Left kidney (tissue), 2 donors: ENCODE data around the gene PRR36. TPM values are rescaled to one million over a fixed set of nuclear protein-coding genes. Genes with fewer than 3 reads are reported as not detected.

Source experiments
- DNase-seq: peaks from one replicate; pipeline ENCODE4 v3.0.0-alpha.2; 2013
- polyA plus RNA-seq: library from polyadenylated mRNA; unstranded; fragments of 120-200 nt; gene quantifications from one replicate; pipeline ENCODE4 v1.2.1, GENCODE V29; 2013; ENCODE audit not compliant: insufficient read length

Gene PRR36
- polyA plus RNA-seq, 1 donor: 5.9 TPM

- DNase-seq: no peak
These were observed 1.6 kb downstream of the PRR36 start for GRCh38 chr19:7872306-7873204.

- DNase-seq: peak; percentile 72
These were observed 2.5 kb downstream of the PRR36 start for GRCh38 chr19:7871437-7872305.

DNA sequence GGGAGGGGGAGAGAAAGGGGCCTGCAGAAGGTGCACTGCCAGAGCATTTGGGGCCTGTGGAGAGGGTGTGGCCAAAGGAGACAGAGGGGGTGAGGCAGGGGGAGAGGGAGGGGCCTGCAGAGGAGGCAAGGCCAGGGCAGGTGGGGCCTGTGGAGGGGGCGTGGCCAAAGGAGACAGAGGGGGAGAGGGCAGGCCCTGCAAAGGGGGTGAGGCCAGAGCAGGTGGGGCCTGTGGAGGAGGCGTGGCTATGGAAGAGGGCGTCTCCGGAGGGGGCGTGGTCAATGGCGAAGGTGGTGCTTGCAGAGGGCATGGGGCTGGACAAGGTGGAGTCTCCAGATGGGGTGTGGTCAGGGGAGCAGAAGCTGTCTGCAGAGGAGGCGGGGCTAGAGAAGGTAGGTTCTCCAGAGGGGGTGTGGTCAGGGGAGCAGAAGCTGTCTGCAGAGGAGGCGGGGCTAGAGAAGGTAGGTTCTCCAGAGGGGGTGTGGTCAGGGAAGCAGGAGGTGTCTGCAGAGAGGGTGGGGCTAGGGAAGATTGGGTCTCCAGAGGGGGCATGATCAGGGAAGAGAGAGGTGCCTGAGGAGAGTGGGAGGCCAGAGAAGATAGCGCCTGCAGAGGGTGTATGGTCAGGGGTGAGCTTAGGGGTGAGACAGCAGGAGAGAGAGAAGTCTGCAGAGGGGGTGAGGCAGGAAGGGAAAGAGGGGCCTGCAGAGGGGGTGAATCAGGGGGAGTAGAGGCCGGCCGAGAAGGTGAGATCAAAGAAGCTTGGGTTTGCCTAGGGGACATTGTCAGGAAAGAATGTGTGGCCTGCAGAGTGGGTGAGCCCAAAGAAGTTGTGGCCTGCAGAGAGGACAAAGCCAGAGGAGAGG is 3.4 kb downstream of the PRR36 start:
- DNase-seq: no peak

DNA sequence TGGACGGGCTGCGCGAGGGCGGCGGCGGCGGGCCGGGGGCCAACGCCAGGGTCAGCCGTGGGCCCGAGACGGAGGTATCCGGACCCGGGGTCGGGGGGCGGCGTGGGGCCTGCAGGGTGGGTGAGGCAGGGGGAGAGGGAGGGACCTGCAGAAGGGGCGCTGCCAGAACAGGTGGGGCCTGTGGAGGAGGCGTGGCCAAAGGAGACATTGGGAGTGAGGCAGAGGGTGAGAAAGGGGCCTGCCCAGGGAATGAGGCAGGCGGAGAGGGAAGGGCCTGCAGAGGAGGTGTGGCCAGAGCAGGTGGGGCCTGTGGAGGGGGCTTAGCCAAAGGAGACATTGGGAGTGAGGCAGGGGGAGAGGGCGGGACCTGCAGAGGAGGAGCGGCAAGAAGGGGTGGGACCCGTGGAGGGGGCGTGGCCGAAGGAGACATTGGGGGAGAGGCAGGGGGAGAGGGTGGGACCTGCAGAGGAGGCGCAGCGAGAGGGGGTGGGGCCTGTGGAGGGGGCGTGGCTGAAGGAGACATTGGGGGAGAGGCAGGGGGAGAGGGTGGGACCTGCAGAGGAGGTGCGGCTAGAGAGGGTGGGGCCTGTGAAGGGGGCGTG is 4.2 kb downstream of the PRR36 start:
- no peak for DNase-seq

DNA sequence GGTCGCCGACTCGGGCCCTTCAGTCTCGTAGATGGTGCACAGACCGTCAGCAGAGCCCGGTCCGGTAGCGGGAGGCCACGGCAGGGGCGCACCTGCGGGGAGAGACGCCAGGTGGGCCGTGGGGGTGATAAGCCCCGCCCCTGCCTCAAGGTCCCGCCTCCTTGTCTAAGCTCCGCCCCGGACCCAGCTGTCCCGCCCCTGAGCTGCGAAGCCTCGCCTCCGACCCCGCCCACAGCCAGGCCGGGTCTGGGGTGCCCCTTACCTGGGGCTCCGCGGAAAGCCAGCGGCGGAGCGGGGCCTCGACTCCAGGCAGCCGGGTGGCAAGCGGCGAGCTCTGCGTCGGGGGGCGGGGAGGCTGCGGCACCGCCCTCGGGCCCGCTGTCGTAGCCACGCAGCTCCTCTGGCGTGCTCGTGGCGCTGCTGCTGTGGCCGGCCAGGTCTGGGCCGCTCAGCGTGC is 4.7 kb downstream of the PRR36 start:
- no peak for DNase-seq

DNA sequence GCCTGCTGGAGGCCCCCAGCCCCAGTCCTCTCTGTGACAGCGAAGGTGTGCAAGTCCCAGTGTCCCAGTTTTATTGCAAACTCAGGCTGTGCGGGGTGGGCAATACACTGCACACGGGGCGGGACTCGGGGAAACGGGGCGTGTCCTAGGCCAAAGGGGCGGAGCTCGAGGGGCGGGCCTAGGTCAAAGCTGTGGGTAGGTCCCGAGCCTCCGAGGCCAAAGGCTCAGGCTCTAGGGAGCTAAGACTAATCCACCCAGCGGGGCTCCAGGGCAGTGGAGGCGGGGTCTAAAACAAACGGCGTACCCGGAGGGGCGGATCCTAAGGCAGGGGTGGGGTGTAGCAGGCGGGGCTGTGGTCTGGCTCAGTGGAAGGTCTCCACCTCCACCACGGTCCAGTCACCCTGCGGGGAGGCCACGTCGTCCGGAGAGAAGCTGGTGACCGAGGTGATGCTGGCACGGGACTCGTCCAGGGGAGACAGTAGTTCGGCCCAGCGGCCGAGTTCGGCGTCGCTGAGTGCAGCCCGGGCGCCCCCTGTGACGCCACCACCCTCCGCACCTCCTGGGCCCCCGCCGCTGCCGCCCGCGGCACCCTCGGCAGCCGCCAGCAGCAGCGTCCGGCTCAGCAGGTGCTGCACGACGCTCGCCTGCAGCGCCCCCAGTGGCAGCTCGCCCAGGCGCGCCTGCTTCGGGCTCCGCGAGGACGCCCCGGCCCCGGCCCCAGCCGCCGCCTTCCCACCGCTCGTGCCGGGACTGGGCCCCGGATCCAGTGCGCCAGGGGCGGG is 5.3 kb downstream of the PRR36 start:
- peak; percentile 82 for DNase-seq

GRCh38 chr19:7868326-7868670 is 5.9 kb downstream of the PRR36 start:
- no peak for DNase-seq

- no peak for DNase-seq
These were observed 6.9 kb downstream of the PRR36 start for GRCh38 chr19:7867092-7867844.

DNA sequence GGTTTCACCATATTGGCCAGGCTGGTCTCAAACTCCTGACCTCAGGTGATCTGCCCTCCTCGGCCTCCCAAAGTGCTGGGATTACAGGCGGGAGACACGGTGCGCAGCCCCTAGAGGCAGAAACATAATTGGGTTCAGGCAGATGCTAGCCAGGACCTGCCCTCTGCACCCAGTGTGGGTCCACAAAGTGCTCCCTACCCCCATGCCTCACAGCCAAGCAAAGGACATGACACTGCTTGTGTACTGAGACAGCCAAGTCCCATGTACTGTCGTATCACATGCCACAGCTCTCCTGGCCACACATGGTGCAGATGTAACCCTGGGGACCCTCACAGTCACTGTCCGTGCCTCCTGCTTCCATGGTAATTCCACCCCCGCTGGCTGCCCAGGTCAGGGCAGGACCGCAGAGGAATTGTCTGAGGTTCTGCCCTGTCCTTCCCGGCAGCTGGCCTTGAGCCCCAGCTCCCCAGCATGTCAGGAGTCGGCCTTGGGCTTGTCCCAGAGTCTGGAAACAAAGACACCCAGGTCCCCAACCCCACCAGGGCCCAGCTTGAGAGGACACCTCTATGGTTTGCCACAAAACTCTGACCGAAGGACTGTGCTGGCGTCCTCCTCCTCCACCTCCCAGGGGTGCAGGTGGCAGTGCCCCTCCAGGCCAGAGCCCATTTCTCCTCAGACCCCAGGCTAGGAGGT is 7.6 kb downstream of the PRR36 start:
- DNase-seq: no peak

GRCh38 chr19:7865262-7865911 is 8.8 kb downstream of the PRR36 start:
- DNase-seq: no peak

GRCh38 chr19:7864690-7865074 is 9.5 kb downstream of the PRR36 start:
- DNase-seq: no peak

DNA sequence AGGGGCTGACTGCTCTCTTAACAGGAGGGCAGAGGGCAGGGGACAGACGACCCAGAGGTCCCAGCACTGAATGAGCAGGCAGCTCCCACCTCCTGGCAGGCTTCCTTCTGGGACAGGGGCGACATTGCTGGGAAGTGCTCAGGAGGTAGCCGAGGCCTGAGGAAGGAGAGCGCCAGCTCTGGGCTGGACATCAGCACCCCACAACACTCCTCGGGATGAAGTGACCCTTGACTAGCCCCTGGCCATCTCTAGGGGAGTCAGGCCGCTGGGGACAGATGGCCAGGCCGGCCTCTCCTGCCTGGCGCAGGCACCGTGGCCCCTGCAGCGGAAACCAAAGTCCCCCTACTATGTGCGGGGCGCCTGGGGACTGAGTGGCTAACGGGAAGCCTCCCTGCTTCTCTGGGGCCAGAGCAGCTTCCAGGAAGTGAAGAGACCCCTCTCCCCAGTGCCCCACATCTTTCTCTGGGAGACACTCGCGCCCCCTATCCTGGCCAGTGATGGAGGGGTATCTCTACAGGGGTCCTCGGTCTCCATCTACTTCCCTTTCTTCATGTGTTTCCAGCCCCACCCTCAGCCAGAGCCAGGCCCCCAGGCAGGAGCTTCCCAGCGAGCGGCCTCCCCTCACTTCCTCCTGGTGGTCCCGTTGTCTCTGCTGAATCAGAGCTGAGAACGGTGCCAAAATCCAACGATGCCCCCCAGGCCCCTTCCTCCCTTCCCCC is 10.1 kb downstream of the PRR36 start:
- DNase-seq: no peak

DNA sequence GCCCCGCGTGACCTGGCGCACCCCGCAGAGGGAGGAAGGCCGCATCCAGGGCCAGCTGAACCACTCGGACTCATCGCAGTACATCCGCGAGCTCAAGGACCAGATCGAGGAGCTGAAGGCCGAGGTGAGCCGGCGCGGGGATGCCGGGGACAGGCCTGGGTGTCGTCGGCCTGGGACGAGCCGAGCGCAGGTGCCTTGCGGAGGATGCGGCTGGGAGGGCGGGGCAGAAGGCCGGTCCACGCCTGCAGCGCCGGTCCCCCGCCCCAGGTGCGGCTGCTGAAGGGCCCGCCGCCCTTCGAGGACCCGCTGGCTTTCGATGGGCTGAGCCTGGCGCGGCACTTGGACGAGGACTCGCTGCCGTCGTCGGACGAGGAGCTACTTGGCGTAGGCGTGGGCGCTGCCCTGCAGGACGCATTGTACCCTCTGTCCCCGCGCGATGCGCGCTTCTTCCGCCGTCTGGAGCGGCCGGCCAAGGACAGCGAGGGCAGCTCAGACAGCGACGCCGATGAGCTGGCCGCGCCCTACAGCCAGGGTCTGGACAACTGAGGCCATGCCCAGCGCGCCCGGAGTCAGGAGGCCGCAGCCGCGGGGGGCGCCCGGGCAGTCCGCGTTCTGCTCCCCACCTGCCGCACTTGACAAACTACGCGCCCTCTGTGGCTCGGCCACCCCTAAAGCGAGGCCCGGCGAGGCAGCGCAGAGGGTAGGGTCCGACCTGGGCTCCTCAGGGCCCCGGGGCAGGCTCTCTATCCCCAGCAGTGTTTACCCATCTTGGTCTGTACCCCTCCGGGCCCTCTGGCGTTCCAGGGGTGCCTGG is 10.8 kb downstream of the PRR36 start:
- DNase-seq: no peak

GRCh38 chr19:7862413-7862951 is 11.7 kb downstream of the PRR36 start:
- DNase-seq: no peak

- no peak for DNase-seq
These were observed 12.4 kb downstream of the PRR36 start for GRCh38 chr19:7861619-7862412.
